CD4-positive, alpha-beta T cell treated with Interleukin-17A for 4 hours (primary cell): Measurements from ENCODE around the gene VIPR2.

Source experiments
- DNase-seq: peaks from one replicate; pipeline ENCODE4 v3.0.0-alpha.2; 2020; ENCODE audit warnings: mixed read lengths

The VIPR2 gene

GRCh38 chr7:159118197-159118595 is 26.5 kb downstream of the VIPR2 start:
- DNase-seq = no peak

- no peak for DNase-seq
These were observed 27.1 kb downstream of the VIPR2 start for GRCh38 chr7:159117366-159118196.

GRCh38 chr7:159116581-159117339 is 27.9 kb downstream of the VIPR2 start:
- no peak for DNase-seq

- DNase-seq = no peak
These were observed 28.8 kb downstream of the VIPR2 start for GRCh38 chr7:159115601-159116501.

GRCh38 chr7:159114981-159115380 is 29.7 kb downstream of the VIPR2 start:
- DNase-seq = no peak

- no peak for DNase-seq
These were observed 30.6 kb downstream of the VIPR2 start for GRCh38 chr7:159114096-159114495.

GRCh38 chr7:159113056-159113455 is 31.6 kb downstream of the VIPR2 start:
- DNase-seq = no peak

GRCh38 chr7:159112136-159113011 is 32.3 kb downstream of the VIPR2 start:
- peak; percentile 55 for DNase-seq

- DNase-seq = no peak
These were observed 35.0 kb downstream of the VIPR2 start for GRCh38 chr7:159109653-159110035.

GRCh38 chr7:159108941-159109652 is 35.6 kb downstream of the VIPR2 start:
- no peak for DNase-seq

GRCh38 chr7:159108491-159108890 is 36.2 kb downstream of the VIPR2 start:
- DNase-seq = no peak

- DNase-seq = no peak
These were observed 37.3 kb downstream of the VIPR2 start for GRCh38 chr7:159107161-159107892.

GRCh38 chr7:159105832-159106811 is 38.5 kb downstream of the VIPR2 start:
- DNase-seq = no peak

GRCh38 chr7:159105066-159105780 is 39.4 kb downstream of the VIPR2 start:
- DNase-seq = no peak

GRCh38 chr7:159104188-159104920 is 40.3 kb downstream of the VIPR2 start:
- no peak for DNase-seq

- DNase-seq = no peak
These were observed 41.1 kb downstream of the VIPR2 start for GRCh38 chr7:159103382-159104187.
